Thymus (tissue), 2 donors: ENCODE data around the gene DERL2. TPM values are rescaled to one million over a fixed set of nuclear protein-coding genes. Genes with fewer than 3 reads are reported as not detected.

Experiments
- polyA plus RNA-seq: library from polyadenylated mRNA; stranded (reverse); fragments of 200-250 nt; gene quantifications from one replicate; pipeline ENCODE4 v1.2.3, GENCODE V29; 2013
- total RNA-seq: library from RNA; stranded (reverse); fragments of 120-200 nt; gene quantifications from one replicate; pipeline ENCODE4 v1.2.4, GENCODE V29; 2013
- donor health status: healthy.

DERL2 gene
- total and polyA plus RNA-seq, 2 donors = 43.4 to 99.4 TPM

Other genes with a start within 250 kb of the DERL2 start
- 45.4 TPM for gene RABEP1, start 203.9 kb downstream of the DERL2 start, total RNA-seq
- gene RABEP1, start 203.9 kb downstream of the DERL2 start, polyA plus RNA-seq = 31.3 TPM
- gene NUP88, start 66.5 kb downstream of the DERL2 start, total RNA-seq = 147 TPM
- 116 TPM for gene NUP88, start 66.5 kb downstream of the DERL2 start, polyA plus RNA-seq
- gene RPAIN, start 66.0 kb downstream of the DERL2 start, total RNA-seq = 68.3 TPM
- 47.2 TPM for gene RPAIN, start 66.0 kb downstream of the DERL2 start, polyA plus RNA-seq
- gene C1QBP, start 47.0 kb downstream of the DERL2 start, total RNA-seq = 246 TPM
- 95.1 TPM for gene C1QBP, start 47.0 kb downstream of the DERL2 start, polyA plus RNA-seq
- 3.2 TPM for gene DHX33, start 17.2 kb downstream of the DERL2 start, total RNA-seq
- 6.4 TPM for gene DHX33, start 17.2 kb downstream of the DERL2 start, polyA plus RNA-seq
- gene MIS12, start 388 bp upstream of the DERL2 start, total RNA-seq = 31.2 TPM
- gene MIS12, start 388 bp upstream of the DERL2 start, polyA plus RNA-seq = 46.5 TPM
- gene NLRP1, start 98.3 kb upstream of the DERL2 start, total RNA-seq = 32.2 TPM
- gene NLRP1, start 98.3 kb upstream of the DERL2 start, polyA plus RNA-seq = 102 TPM